Effector CD4-positive, alpha-beta T cell (primary cell): Measurements from ENCODE around the gene MTPN.

Experiments
- DNase-seq: peaks from one replicate; pipeline ENCODE4 v3.0.0-alpha.2; 2020
- total RNA-seq: gene quantifications from one replicate; lab custom pipeline; 2026; lab: John Stamatoyannopoulos, UW

Gene MTPN
- 203 reads per million, percentile 92 among the genes with 10 or more reads in this experiment for total RNA-seq

DNA sequence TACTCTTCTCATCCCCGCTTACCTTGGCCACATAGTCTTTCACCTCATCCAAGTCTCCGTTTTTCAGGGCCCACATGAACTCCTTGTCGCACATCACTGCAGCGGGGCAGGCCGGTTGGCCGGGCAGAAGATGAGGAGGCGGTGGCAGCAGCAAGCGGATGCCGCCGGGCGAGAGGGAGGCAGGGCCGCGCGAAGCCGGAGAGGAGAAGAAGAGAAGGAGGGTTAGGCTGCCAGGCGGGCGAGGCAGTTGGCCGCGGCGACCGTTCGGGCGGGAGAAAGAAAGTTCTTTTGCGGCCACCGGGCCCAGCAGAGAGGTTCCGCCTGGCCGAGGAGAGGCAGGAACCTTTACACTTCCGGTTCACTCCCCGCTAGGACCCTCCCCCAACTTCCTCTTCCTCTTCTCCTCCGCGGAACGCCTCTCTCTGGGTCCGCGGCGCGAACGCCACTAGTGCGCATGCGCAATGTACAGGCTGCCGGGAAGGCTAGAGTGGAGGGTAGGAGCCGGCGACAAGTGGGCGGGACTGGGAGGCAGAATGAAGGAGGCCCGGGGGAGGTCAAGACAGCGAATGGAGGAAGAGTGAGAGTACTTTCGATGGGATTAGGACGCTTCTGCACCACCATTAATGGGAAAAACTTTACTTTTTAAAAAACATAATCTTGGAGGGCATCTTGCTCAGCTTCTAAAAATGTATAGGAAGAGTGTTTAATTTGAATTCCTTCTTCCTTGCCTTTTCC lies at the start of gene MTPN:
Gene MTPN, minus strand, starts transcription at position 353 of the 735 bp plus-strand sequence. Its CDS starts 259 bp downstream, at position 94.
- DNase-seq: peak; percentile 96

GRCh38 chr7:136026209-136026608 lies 49.0 kb upstream of the MTPN start:
- DNase-seq: no peak

DNA sequence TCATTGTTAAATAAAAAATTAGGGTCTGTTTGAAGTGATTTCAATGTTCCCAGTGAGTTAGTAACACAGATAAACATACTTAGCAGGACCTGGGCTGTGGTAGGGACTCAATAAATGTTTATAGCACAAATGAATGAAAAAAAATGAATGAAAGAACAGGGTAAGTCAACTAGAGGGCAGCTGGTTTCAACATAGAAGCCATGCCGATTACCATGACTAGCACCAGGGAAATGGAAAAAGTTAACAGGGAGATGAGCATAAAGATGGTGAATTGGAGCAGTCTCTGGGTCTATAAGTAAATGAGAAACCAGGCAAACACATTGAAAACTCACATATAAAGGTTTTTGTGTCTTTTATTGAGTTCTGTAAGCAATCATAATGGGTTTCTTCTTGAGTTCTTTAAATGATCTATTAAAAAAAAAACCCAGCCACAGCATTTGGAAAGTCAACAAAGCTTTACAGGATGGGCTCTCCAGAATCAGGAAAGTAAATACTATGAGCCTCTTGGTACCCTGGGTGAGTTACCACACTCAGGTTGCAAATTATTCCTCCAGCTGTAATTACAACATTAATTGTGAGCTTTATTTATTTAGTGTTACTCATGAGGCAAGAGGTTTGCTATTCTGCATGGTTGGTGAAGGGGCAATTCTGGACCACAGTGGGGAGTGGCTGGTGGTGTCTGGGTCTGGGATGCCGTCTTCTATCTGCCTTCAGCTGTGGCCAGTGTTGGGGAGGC lies 46.1 kb upstream of the MTPN start:
- DNase-seq: no peak

GRCh38 chr7:136020556-136020955 lies 43.4 kb upstream of the MTPN start:
- DNase-seq: no peak

DNA sequence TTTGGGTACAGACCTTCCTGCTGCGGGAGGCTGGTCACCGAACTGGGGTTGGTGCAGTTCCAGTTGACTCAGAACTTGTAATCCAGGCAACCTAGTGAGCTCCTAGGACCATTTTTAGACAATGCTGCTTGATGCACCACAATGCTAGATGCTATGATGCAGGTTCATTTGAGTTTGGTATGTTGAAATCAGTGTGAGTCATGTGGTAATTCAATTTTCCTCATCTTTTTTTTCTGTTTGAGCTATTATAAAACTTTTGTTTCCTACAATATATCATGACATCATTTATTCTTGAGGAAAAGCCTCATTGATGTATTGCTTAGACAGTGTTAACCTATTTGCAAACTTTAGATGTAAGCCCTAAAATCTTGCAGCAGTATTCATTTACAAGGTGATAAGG lies 40.9 kb upstream of the MTPN start:
- no peak for DNase-seq

DNA sequence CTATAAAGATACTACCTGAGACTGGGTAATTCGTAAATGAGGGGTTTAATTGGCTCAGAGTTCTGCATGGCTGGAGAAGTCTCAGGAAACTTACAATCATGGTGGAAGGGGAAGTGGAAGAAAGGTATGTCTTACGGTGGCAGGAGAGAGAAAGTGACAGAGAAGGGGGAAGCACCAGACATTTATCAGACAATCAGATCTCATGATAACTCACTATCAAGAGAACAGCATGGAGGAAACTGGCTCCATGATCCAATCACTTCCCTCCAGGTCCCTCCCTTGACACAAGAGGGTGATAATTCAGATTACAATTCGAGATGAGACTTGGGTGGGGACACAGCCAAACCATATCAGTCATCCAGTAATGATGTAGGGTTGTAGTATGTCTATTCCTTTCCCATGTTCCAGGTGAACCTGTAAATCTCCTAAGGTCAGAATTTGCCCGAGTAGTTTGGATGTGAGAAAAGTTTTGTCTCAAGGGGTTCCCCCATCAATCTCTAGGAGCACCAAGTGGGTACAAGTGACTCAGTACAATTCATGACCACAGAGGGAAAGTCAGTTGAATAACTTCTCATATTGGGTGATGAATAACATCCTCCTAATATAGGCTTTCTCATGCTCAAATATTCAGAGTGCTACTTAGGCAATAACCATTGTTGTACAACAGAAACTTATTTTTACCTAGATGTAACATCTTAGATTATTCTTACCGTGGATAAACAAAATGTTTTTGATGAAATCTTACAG lies 39.7 kb upstream of the MTPN start:
- DNase-seq: no peak

DNA sequence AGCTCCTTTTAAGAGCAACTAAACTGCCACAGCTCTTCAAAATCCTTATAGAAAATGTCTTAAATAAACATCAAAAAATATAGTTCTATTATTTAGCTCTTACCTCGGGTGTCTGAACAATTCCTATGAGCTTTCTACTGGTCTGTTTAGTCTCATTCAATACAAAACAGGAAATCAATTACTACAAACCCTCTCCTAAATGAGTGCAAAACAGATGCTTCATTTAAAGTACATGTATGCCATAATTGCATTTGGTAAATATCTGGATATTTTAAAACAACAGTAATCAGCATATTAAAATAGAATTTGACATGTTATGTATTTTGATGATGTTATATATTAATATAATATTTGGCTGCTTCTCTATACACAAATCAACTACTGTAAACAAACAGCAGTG lies 38.5 kb upstream of the MTPN start:
- no peak for DNase-seq

DNA sequence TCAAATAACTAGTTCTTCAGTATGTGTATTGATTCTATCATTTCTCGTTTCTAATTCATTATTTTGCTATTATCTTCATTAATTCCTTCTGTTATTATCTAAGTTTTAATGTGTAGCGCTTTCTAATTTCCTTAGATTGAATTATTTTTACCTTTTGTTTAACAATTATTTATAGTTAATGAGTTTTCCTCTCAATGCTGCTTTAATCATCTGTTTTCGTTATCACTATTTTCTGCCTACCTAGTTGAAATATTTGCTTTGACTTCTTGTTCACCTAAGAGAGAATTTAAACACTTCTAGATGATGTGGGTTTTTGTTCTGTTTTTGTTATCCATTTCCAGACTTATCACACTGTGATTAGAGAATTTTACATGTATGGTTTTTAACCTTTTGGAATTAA lies 37.5 kb upstream of the MTPN start:
- no peak for DNase-seq

- no peak for DNase-seq
Measured at GRCh38 chr7:136012238-136012637, 35.1 kb upstream of the MTPN start.

DNA sequence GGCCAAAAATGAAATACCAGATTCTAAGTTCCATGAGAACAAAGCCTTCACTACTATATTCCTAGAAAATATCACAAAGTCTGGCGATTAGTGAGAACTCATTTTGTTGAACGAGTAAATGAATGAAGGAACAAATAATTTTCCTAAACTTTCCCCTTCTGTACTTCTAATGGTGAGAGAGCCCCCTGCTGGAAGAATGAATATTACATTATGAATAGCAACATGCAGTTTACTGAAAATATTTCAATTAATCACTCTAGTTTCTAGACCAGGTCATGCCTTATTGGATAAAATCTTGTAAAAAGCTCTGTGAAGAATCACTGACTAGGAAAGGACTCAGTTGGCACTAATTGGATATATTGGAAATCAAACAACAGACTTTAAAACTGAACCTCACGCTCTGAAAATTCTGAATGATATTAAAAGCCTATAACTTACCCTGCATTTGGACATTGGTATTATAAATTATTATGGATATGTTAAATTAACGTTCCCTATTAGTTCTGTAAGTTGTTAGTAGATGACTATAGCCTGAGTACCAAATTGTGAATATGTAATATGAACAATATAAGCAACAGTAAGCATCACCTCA lies 32.4 kb upstream of the MTPN start:
- peak; percentile 12 for DNase-seq

DNA sequence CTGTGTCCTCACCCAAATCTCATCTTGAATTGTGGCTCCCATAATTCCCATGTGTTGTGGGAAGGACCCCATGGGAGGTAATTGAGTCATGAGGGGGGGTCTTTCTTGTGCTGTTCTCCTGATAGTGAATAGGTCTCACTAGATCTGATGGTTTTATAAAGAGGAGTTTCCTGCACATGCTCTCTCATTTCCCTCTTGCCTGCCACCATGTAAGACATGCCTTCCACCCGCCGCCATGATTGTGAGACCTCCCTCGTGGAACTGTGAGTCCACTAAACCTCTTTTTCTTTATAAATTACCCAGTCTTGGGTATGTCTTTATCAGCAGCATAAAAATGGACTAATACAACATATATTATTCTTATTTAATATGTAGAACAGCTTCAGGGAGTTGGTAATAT lies 29.0 kb upstream of the MTPN start:
- no peak for DNase-seq

GRCh38 chr7:136004083-136004482 lies 26.9 kb upstream of the MTPN start:
- no peak for DNase-seq

- no peak for DNase-seq
Measured at GRCh38 chr7:136002802-136003201, 25.6 kb upstream of the MTPN start.

GRCh38 chr7:136000288-136000913 lies 23.2 kb upstream of the MTPN start:
- no peak for DNase-seq

- DNase-seq: no peak
Measured at GRCh38 chr7:135998081-135998480, 20.9 kb upstream of the MTPN start.

DNA sequence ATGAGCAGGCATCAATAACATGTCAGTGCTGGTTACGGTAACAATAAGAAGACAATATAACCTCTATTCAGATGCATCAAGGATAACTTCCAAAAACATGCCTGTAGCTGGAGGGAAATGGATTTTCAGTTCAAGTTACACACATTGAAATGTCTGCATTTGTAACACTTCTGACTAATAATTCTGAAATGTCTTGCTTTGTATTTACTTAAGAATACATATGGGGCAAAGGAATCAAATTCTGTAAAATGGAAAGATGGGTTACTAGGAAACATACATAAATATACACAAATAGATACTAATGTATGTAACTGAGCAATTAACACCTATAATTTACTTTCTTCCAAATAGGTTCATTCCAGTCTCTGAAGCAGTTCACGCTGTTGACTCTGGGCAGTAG lies 18.6 kb upstream of the MTPN start:
- DNase-seq: no peak

DNA sequence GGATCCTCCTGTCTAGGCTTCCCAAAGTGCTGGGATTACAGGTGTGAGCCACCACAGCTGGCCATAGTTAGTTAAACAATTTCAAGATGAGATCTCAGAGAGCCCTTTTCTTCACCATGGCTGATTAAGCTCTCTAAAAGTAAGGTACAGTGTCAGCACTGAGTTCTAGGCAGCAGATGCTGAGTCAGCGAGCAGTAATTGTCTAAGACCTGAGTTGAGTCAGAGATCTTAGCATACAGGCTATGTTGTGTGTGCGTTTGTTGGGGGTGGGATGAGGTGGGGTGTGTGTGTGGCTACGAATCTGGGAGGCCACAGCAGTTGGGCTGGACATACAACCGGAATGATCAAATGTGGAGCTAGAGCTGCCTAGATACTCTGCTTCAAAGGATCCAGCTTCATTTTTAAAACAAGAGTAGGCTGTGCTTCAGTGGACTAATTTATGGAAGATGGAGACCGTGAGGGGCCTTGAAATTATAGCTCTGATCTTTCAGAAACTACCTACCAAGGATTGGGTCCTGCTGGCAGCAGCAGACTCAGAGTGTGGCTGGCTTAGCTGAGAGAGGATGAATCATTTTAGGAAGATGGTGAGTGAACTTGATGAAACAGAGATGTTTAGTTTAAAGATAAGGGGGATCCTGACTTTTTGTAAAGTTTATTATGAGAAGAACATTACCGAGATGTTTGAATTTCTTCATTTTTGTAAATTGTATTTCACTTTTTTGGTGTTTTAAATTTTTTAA lies 17.5 kb upstream of the MTPN start:
- no peak for DNase-seq

GRCh38 chr7:135993950-135994349 lies 16.8 kb upstream of the MTPN start:
- no peak for DNase-seq

GRCh38 chr7:135991906-135992305 lies 14.7 kb upstream of the MTPN start:
- DNase-seq: no peak

DNA sequence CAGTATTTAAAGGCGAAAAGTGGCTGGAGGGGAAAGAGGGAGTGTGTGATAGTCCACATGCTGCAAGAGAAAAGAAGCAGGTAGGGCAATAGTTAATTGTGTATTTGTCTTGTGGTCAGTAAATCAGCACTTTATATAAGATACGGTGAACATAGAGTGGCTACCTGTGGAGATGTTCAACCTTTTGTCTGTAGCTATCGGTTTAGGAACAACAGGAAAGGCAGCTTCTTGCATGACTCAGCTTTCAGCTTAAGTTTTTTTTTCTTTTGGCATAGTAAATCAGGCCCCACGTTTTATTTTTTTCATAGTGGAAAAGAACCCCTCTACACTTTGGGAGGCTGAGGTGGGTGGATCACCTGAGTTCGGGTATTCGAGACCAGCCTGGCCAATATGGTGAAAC lies 14.2 kb upstream of the MTPN start:
- DNase-seq: no peak

DNA sequence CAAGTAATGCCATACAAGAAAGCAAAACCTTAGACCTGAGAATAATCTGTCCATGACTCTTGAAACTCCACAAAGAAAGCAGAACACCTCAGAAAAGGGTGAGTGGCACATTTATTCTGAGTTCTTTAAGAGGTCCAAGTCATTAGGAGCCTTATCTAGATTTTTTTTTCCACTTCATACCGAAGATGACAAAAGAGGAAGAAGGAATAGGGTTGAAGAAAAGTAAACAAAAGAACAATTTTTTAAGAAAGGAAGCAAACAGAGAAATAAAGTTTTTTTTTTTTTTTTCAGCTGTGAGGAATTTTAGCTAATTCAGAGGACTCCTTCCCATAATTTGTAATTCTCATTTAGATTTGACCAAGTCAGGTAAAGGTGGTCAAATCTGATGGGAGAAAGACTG lies 13.1 kb upstream of the MTPN start:
- DNase-seq: no peak
